NCI-H2029 (cell line): Measurements from ENCODE around the gene FAM168A.

Experiments
- DNase-seq: peaks from one replicate; lab custom pipeline; 2025; lab: John Stamatoyannopoulos, UW

FAM168A gene

DNA sequence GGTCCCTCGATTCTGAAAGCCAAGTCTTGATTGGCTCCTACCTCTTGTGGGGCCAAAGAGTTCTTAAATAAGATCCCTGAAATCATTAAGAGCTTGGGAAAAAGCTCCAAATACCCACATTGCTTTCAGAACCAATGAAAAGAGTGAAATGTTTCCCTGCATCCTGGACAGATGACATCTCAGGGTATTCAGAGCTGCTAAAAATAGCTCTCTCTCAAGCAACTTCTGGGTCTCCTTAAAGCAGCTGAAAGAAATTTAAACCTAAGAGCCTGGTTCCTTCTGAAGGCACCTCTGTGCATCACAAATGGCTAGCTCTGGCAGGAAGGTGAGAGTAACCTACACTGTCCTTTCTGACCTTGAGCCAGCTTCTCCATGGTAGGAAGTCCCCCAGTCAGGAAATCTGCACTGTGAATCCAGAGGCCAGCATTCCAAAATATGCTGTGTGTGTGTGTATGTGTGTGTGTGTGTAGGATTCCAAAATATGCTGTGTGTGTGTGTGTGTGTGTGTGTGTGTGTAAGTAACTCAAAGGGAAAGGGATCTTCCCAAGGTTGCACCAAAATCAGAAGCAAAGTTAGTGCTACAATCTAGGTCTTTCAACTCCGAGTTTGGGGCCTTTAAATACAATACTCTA lies 171.6 kb downstream of the FAM168A start:
- DNase-seq = no peak

DNA sequence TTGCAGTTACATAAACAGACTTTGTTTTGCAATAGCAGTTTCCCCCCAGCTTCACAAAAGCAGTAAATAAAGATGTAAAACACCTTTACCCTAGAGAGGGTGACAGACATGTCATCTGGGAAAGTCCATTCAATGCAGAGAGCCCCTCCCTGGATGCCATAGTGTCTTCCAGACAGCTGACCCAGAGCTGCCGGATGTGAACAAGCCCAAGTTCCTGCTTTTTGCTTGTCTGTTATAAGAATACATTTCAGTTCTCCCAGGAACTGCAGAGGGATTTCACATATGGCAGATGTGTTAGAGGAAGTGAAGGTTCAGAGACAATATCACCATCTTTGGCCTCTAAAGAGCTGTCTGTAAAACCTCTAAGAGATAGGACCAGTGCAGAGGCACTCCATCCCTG lies 172.8 kb downstream of the FAM168A start:
- no peak for DNase-seq

- no peak for DNase-seq
Measured at GRCh38 chr11:73423506-73423905, 174.4 kb downstream of the FAM168A start.

GRCh38 chr11:73422886-73423285 lies 175.0 kb downstream of the FAM168A start:
- no peak for DNase-seq

DNA sequence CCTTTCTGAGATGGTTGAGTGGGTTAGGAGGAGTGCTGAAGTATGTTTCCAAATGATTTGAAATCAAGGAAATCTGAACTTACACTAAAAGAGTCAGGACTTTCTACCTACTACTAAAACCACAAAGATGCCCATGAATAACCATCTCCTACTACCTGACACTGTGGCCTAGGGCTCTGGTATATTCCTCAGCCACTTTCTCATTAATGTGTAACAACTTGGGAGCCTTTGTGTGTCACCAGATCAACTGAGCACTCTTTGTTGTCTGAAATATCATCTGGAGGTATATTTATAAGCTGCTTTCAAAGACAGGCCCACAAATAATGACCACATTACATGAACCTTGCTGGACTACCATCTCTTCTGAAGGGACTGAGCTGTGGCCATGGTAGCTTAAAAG lies 177.8 kb downstream of the FAM168A start:
- no peak for DNase-seq

GRCh38 chr11:73416786-73417185 lies 181.1 kb downstream of the FAM168A start:
- DNase-seq = no peak

DNA sequence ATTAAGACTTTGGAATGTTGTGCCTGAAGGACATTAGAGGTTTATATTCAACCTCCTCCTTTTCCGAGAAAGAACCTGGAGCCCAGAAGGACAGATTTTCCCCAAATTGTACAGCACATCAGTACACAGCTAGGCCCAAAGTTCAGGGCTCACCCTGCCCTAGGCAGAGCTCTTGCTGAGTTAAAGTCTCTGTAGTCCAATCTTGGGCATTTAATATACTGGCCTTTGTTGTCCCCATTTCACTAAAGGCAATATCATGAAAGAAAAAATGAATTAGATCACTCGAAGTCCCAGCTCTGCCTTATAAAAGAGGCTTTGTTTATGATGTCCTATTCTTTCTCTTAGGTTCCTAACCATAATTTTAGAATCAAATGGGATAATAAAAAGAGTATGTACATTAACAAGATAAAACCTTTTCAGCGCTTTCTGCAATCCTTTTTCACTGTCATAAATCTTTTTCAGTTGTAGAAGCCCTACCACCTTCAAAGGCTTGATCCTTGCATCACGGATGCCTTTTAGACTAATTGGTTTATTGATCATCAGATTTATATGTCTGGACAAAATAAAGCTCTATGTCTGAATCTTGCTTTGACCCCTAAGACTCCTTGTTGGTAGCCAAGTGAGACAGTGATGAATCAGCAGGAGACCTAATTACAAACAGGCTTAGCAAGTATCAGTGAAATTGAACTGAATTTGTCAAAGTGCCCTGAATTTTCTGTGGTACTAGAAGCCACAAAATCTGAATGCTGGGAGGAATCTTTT lies 181.9 kb downstream of the FAM168A start:
- no peak for DNase-seq

DNA sequence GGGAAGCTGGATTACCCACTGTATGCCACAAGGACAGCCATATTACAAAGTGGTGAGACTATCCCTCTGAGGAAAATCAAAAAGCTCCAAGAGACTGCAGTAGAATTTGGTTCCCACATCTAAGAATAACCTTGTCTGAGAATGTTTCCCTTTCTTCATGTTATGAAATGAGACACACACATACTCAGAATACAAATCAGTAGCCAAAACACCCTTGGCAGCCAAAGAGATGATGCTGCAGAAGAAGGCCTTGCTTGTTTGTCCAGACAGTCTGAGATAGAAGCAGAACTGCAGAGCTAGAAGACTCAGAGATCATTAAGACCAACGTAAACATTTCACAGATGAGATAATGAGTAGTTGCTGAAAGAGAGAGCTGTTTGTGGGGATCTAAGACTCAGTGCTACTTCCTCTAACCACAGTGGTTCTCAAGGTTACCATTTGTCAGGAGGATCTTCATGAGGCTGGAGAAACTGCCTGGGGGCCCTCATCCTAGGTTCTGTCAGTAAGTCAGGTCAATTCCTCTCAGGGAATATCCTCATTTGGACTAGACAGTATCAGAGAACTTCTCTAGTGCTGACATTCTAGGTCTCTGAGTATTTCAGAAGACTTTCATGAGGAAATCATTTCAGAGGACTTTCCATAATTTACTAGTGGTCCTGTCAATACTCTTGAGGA lies 182.8 kb downstream of the FAM168A start:
- DNase-seq = no peak

DNA sequence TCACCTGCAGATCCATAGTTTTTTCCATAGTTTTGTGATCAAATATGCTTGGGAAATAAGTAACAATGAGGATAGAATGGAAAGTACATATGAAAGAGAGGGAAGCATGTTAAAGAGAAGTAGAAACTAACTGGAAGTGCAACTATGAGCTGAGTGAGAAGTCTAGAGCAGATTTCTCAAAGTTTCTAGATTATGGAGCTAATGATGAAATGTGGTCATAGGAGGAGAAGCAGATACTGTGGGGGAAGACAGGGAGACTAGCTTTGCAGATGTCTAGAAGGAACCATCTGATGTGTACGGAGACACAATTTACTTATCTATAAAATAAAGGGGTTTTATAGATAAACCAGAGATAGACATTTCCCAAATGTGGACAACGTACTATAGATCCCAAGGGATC lies 184.7 kb downstream of the FAM168A start:
- DNase-seq = no peak

GRCh38 chr11:73412308-73412707 lies 185.6 kb downstream of the FAM168A start:
- DNase-seq = no peak

- no peak for DNase-seq
Measured at GRCh38 chr11:73411031-73411430, 186.9 kb downstream of the FAM168A start.

- no peak for DNase-seq
Measured at GRCh38 chr11:73410627-73411026, 187.3 kb downstream of the FAM168A start.

- no peak for DNase-seq
Measured at GRCh38 chr11:73409431-73409830, 188.5 kb downstream of the FAM168A start.

DNA sequence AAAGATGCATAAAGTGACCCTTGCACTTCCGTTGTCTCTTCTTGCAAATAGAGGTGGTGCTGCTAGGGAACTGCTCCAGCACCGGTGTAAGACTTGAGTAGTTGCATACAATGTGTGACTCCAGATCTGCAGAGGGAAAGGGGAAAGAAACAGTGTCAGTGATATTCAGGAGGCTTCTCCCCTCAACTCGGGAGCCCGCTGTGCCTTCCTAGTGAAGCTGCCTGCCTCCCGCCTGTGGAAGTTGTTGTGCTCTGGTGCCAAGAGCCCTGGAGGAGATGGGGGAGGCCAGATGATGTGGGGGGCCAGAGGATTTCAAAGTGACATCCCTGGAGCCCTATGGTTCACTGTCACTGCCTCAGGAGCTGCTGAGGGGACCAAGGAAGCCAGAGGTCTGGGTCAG lies 191.3 kb downstream of the FAM168A start:
- no peak for DNase-seq

DNA sequence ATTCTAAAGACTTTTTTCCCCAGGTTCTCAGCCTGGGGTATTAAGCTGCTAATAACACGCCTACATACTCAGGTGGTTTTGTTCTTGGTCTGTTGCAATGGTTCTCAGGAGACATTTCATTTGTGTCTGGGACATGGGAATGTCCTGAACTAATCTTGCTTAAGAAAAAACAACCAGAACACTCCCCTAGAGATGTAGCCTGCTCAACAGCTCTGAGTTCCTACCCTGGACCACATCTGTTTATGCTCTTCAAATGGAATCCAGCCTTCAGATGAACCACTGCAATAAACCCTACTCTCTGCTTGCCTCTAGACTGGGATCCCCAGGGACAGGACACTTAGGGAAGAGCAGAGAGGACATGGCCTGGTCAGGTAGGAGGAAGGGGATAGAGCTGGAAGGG lies 191.8 kb downstream of the FAM168A start:
- DNase-seq = no peak

- no peak for DNase-seq
Measured at GRCh38 chr11:73405146-73405510, 192.8 kb downstream of the FAM168A start.

DNA sequence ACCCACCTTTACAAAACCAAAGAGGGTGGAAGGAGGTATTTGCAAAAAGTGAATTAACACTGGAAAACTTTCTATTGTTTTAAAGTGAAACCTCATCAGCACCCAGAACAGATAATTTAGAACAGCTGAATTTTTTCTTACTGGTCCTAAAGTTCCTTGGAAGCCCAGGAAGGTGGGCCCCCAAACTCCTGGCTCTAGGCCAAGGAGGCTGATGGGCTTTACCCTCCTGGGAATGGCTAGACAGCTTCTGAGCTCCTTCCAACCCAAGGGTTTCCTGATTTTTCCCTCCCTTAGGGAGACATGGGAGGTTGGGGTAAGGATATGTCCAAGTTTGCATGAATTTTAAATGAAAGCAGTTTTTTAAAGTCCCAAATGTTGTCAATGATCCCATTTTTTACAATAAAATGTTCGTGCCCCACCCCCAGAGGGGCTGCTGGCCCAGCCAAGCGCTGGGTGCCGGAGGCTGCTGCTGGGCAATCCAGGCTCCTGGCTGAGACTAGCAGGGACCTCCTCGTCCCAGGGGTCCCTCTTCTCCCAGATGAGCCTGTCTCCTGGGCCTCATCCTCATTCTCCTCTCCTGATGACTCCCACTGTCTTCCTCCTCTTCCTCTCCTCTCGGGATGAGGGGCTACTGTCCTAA lies 193.3 kb downstream of the FAM168A start:
- no peak for DNase-seq

- no peak for DNase-seq
Measured at GRCh38 chr11:73404048-73404447, 193.9 kb downstream of the FAM168A start.

DNA sequence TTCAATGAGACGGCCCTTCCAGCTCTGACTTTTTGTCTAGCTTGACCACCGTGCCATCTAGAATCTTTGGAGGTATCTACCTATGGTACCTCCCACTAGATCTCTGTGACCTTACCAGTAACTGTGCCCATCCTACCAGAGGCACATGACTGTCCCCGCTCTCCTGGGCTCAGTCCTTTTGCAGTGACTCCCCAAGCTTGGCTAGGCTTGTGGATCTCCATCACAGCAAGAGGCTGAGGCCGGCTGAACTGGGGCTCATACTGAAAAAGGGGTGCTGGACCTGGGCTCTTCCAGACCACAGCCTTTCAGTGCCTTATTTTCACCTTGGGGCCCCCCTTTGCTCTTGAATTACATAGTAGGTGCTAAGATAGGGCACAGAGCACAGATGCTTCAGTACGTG lies 194.4 kb downstream of the FAM168A start:
- DNase-seq = no peak

GRCh38 chr11:73402834-73403185 lies 195.1 kb downstream of the FAM168A start:
- no peak for DNase-seq

DNA sequence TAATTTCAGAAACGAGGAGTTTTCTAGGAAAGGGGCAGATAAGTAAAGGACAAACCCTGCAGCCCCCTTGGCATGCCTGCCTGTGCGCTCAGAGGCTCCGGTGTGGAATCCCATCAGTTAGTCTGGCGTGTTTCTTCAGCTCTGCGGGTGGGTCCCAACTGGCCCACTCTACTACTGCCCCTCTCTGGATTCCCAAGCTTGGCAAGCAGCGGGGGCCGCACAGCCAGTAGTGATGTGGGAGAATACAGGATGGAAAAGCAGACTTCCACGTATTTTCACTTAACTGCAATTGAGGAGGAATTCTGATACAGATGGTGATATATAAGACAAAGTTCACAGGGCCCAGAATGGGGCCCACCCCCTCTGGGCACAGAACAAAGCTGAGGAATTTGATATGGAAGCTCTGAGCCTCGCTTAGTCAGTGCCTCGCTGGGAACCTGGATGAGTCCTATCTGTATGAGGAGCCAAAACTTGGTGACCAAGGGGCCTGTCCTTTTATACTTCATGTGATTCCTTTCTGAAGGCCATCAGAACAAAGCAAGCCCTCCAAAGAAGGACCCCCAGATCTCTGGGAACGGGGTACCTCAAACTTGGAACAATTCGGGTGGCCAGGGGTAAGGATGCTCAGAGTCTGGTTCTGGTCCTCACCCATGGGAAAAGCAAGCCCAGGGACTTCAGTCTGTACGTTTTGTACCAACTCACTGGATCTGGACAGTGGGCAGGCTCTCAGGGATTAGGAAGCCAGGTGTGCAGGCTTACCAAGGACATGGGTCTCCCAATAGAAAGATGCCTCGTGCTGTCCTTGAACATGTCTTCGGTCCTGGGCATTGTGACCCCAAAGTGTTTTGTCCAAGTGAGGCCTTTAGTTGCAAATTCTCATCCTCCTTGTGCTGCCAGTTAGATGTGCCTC lies 195.7 kb downstream of the FAM168A start:
- DNase-seq = no peak
